Neural cell (in vitro differentiated cells): ENCODE measurements around the gene EPB41. TPM values are rescaled to one million over a fixed set of nuclear protein-coding genes. Genes with fewer than 3 reads are reported as not detected.

Experiments used
- H2AFZ ChIP-seq: fragments of 200-600, 300-800 bp; sonication (generic), shearing (Covaris generic); 2 replicates; pipeline ENCODE4 v1.6.0; 2014; ENCODE audit warnings: low read depth, mild to moderate bottlenecking, antibody characterized with exemption, low read length, moderate library complexity
- H3F3A ChIP-seq: fragments of 200-600 bp; shearing (Covaris generic); 2 replicates; pipeline ENCODE4 v1.6.1; 2016; ENCODE audit warnings: mild to moderate bottlenecking, moderate library complexity, mixed read lengths, antibody characterized with exemption, low read length; ENCODE audit not compliant: insufficient read depth, poor library complexity, severe bottlenecking
- H3K27ac ChIP-seq: fragments of 200-600, 300-800 bp; sonication (generic), shearing (Covaris generic); 2 replicates; pipeline ENCODE4 v1.5.1; 2014; ENCODE audit warnings: mild to moderate bottlenecking, low read length, moderate library complexity
- H3K27me3 ChIP-seq: fragments of 300-800, 200-600 bp; sonication (generic), shearing (Covaris generic); 2 replicates; pipeline ENCODE4 v1.6.0; 2014; ENCODE audit warnings: mild to moderate bottlenecking, low read depth, low read length, moderate library complexity; ENCODE audit not compliant: insufficient read depth
- H3K36me3 ChIP-seq: fragments of 300-800, 200-600 bp; sonication (generic), shearing (Covaris generic); 2 replicates; pipeline ENCODE4 v1.5.1; 2014; ENCODE audit warnings: mild to moderate bottlenecking, antibody characterized with exemption, low read length, moderate library complexity; ENCODE audit not compliant: insufficient read depth
- H3K4me2 ChIP-seq: fragments of 300-800, 200-600 bp; sonication (generic), shearing (Covaris generic); 2 replicates; pipeline ENCODE4 v1.6.0; 2014; ENCODE audit warnings: mild to moderate bottlenecking, low read length
- H3K4me3 ChIP-seq: fragments of 300-800, 200-600 bp; sonication (generic), shearing (Covaris generic); 2 replicates; pipeline ENCODE4 v1.5.1; 2014; ENCODE audit warnings: mild to moderate bottlenecking, low read length, moderate library complexity
- H3K79me2 ChIP-seq: fragments of 200-600 bp; shearing (Covaris generic); replicated peaks from 2 replicates; pipeline ENCODE4 v1.6.0; 2014; ENCODE audit warnings: mild to moderate bottlenecking, low read length, moderate library complexity; ENCODE audit not compliant: insufficient read depth
- H3K9ac ChIP-seq: fragments of 300-800, 200-600 bp; sonication (generic), shearing (Covaris generic); 2 replicates; pipeline ENCODE4 v1.6.1; 2016; ENCODE audit warnings: mild to moderate bottlenecking, low read length, mixed read lengths
- H3K9me2 ChIP-seq: fragments of 200-600 bp; shearing (Covaris generic); 2 replicates; pipeline ENCODE4 v1.6.1; 2016; ENCODE audit warnings: mild to moderate bottlenecking, low read length, mixed read lengths; ENCODE audit not compliant: insufficient read depth
- H3K9me3 ChIP-seq: fragments of 200-600, 300-800 bp; sonication (generic), shearing (Covaris generic); 2 replicates; pipeline ENCODE4 v1.6.1; 2016; ENCODE audit warnings: mild to moderate bottlenecking, mixed run types, low read length, moderate library complexity, mixed read lengths
- H4K20me1 ChIP-seq: fragments of 200-600 bp; shearing (Covaris generic); 2 replicates; pipeline ENCODE4 v1.6.1; 2016; ENCODE audit warnings: mild to moderate bottlenecking, mixed run types; ENCODE audit not compliant: insufficient read depth
- CTCF ChIP-seq: fragments of 450-650 bp; IDR thresholded peaks from 2 replicates; pipeline ENCODE4 v1.5.1; 2014; ENCODE audit warnings: antibody characterized with exemption, mild to moderate bottlenecking, moderate library complexity; ENCODE audit not compliant: poor library complexity, severe bottlenecking
- EP300 ChIP-seq: fragments of 450-650 bp; conservative IDR thresholded peaks from 2 replicates; pipeline ENCODE4 v1.6.1; 2014; ENCODE audit warnings: antibody characterized with exemption, mild to moderate bottlenecking, moderate library complexity; ENCODE audit not compliant: poor library complexity, severe bottlenecking
- EZH2 ChIP-seq: fragments of 200-600, 300-800 bp; shearing (Covaris generic), sonication (generic); IDR thresholded peaks from 2 replicates; pipeline ENCODE4 v1.6.1; 2014; ENCODE audit warnings: antibody characterized with exemption, low read length, borderline replicate concordance, mild to moderate bottlenecking; ENCODE audit not compliant: insufficient read depth, poor library complexity, severe bottlenecking
- MXI1 ChIP-seq: fragments of 450-650 bp; conservative IDR thresholded peaks from 2 replicates; pipeline ENCODE4 v1.6.1; 2014; ENCODE audit warnings: antibody characterized with exemption, mild to moderate bottlenecking; ENCODE audit not compliant: poor library complexity, severe bottlenecking
- POLR2AphosphoS5 ChIP-seq: IDR thresholded peaks from 2 replicates; pipeline ENCODE4 v1.6.1; 2012
- RAD21 ChIP-seq: fragments of 450-650 bp; conservative IDR thresholded peaks from 2 replicates; pipeline ENCODE4 v1.6.1; 2014; ENCODE audit warnings: antibody characterized with exemption, mild to moderate bottlenecking, moderate library complexity
- REST ChIP-seq: IDR thresholded peaks from 2 replicates; pipeline ENCODE4 v1.6.1; 2012; ENCODE audit warnings: borderline replicate concordance
- SMC3 ChIP-seq: fragments of 450-650 bp; conservative IDR thresholded peaks from 2 replicates; pipeline ENCODE4 v1.6.1; 2014; ENCODE audit warnings: antibody characterized with exemption, mild to moderate bottlenecking, moderate library complexity; ENCODE audit not compliant: poor library complexity
- TAF1 ChIP-seq: IDR thresholded peaks from 2 replicates; pipeline ENCODE4 v1.6.1; 2012; ENCODE audit warnings: low read depth
- polyA plus RNA-seq: library from polyadenylated mRNA; depleted of rRNA; stranded (reverse); fragments of >200 nt; gene quantifications from 2 replicates; pipeline ENCODE4 v1.2.3, GENCODE V29; 2014

Gene EPB41
- polyA plus RNA-seq, 1 donor from 2014 or later = 62.0 TPM

GRCh38 chr1:29123053-29123886, 208.9 kb downstream of the EPB41 start:
- Histone ChIP-seq H3K36me3 (no peaks in the 10 kb centered on the region), H3K9me2 (no peaks in the 10 kb centered on the region), H3K9me3 (no peaks in the 10 kb centered on the region), H3F3A (no peaks in the 10 kb centered on the region), H3K4me2 (no peak overlapping the region), H3K27me3 (peaks cover 60% of the 10 kb centered on the region), H3K4me3 (peak overlapping the region; percentile 10), H3K27ac (no peak overlapping the region), H2AFZ (no peak overlapping the region), H3K79me2 (no peaks in the 10 kb centered on the region), H4K20me1 (no peaks in the 10 kb centered on the region), H3K9ac (no peak overlapping the region)
- TF ChIP-seq EZH2 (peak; percentile 87), TAF1 (no peak)

GRCh38 chr1:29123887-29124365, 209.6 kb downstream of the EPB41 start, which contains the start of gene TMEM200B:
TMEM200B (minus strand) TSS chr1:29123903; CDS start chr1:29121828, 2,075 bp downstream.
- no peak within 1 kb of the TSS for H2AFZ ChIP-seq
- H3K27me3 ChIP-seq = peaks cover 60% of the 10 kb centered on the region
- H3K4me3 ChIP-seq = peak within 1 kb of the TSS; percentile 62
- no peak for TF ChIP-seq MXI1
- no peak for TF ChIP-seq EZH2
- TF ChIP-seq RAD21 = no peak
- no peak for TF ChIP-seq CTCF
- no peak for TF ChIP-seq SMC3
- TF ChIP-seq REST = no peak
- no peak for TF ChIP-seq EP300
- TF ChIP-seq POLR2AphosphoS5 = no peak
- TF ChIP-seq TAF1 = no peak
- H3K9me3 ChIP-seq = no peaks in the 10 kb centered on the region
- H3K27ac ChIP-seq = no peak within 1 kb of the TSS
- no peaks in the 10 kb centered on the region for H4K20me1 ChIP-seq
- peak within 1 kb of the TSS; percentile 31 for H3K9ac ChIP-seq
- peak within 1 kb of the TSS; percentile 44 for H3K4me2 ChIP-seq
- H3K79me2 ChIP-seq = no peaks in the 10 kb centered on the region
- H3K36me3 ChIP-seq = no peaks in the 10 kb centered on the region
- no peaks in the 10 kb centered on the region for H3F3A ChIP-seq
- no peaks in the 10 kb centered on the region for H3K9me2 ChIP-seq
